GM12878 (cell line): ENCODE measurements around the gene CATSPER1. TPM values are rescaled to one million over a fixed set of nuclear protein-coding genes. Genes with fewer than 3 reads are reported as not detected.

Experiments used
- ATAC-seq: fragments of 200-7000 bp; cut with Tn5 transposase; 3 replicates; pipeline ENCODE4 v1.9.1; 2020; ENCODE audit warnings: mild to moderate bottlenecking, moderate library complexity
- BruUV-seq: library from RNA; stranded (reverse); fragments of 400-500 nt; replicated peaks from 2 replicates; lab custom pipeline; 2021; lab: Mats Ljungman, UMichigan
- CTCF ChIA-PET: fragments of 300-600 bp; sonication (Branson Sonifier 250); formaldehyde crosslinking; extraction: SDS; loops from one replicate; lab custom pipeline; 2021; ENCODE audit warnings: inconsistent platforms; lab: Yijun Ruan, JAX
- POLR2A ChIA-PET: fragments of 350-600 bp; formaldehyde crosslinking; extraction: SDS; loops from one replicate; lab custom pipeline; 2021; ENCODE audit warnings: inconsistent platforms; lab: Charles Lee
- RAD21 ChIA-PET: fragments of 300-600 bp; sonication (Branson Sonifier 250); formaldehyde crosslinking; loops from one replicate; lab custom pipeline; 2023; ENCODE audit warnings: antibody characterized with exemption; ENCODE audit not compliant: unreplicated experiment; lab: Charles Lee
- SMC1A ChIA-PET: fragments of 300-600 bp; sonication (Branson Sonifier 250); formaldehyde crosslinking; loops from one replicate; lab custom pipeline; 2023; ENCODE audit not compliant: unreplicated experiment, uncharacterized antibody; lab: Charles Lee
- DNase-seq: peaks from one replicate; pipeline ENCODE4 v3.0.0-alpha.2; 2011; ENCODE audit warnings: low read depth, low spot score
- FAIRE-seq: peaks from 3 replicates; lab custom pipeline; 2011; peaks lifted over from hg19 to GRCh38; lab: Jason Lieb, UNC
- H2AFZ ChIP-seq: 2 replicates; pipeline ENCODE4 v1.6.0; 2011; ENCODE audit warnings: low read depth, low read length, control low read depth; ENCODE audit not compliant: control insufficient read depth
- H3K27ac ChIP-seq: 2 replicates; pipeline ENCODE4 v1.5.1; 2011; ENCODE audit warnings: control low read depth; ENCODE audit not compliant: control insufficient read depth, insufficient read depth
- H3K27me3 ChIP-seq, 2 experiments: replicated peaks in 1 of 2; 2 replicates each; pipeline versions ENCODE4 v1.6.0 to v1.6.1; 2011; ENCODE audit warnings: low read length in 1 of 2; ENCODE audit not compliant: control insufficient read depth in 2 of 2, insufficient read depth in 2 of 2
- H3K36me3 ChIP-seq, 2 experiments: 2 replicates each; pipeline ENCODE4 v1.5.1; 2011; ENCODE audit warnings: low read length in 1 of 2; ENCODE audit not compliant: control insufficient read depth in 2 of 2, insufficient read depth in 2 of 2
- H3K4me1 ChIP-seq: 2 replicates; pipeline ENCODE4 v1.6.1; 2011; ENCODE audit warnings: mild to moderate bottlenecking, low read length, moderate library complexity, mixed read lengths; ENCODE audit not compliant: control insufficient read depth, insufficient read depth
- H3K4me2 ChIP-seq: 2 replicates; pipeline ENCODE4 v1.6.0; 2011; ENCODE audit warnings: control low read depth; ENCODE audit not compliant: control insufficient read depth, insufficient read depth
- H3K4me3 ChIP-seq: fragments of 200-600 bp; sonication (generic); 2 replicates; pipeline ENCODE4 v1.5.1; 2016
- H3K79me2 ChIP-seq: 2 replicates; pipeline ENCODE4 v1.6.0; 2011; ENCODE audit warnings: low read length; ENCODE audit not compliant: control insufficient read depth, insufficient read depth
- H3K9ac ChIP-seq: 2 replicates; pipeline ENCODE4 v1.8.0; 2011; ENCODE audit warnings: low read length, control low read depth, mixed read lengths; ENCODE audit not compliant: control insufficient read depth, insufficient read depth
- H3K9me3 ChIP-seq: replicated peaks from 3 replicates; pipeline ENCODE4 v1.5.1; 2011; ENCODE audit warnings: mild to moderate bottlenecking, low read length; ENCODE audit not compliant: control insufficient read depth, insufficient read depth
- H4K20me1 ChIP-seq: 2 replicates; pipeline ENCODE4 v1.6.0; 2011; ENCODE audit not compliant: control insufficient read depth, insufficient read depth
- ASH2L ChIP-seq: fragments of 300-600, 200-600 bp; sonication (generic); IDR thresholded peaks from 2 replicates; pipeline ENCODE4 v1.6.1; 2017; ENCODE audit warnings: low read depth, mild to moderate bottlenecking, borderline replicate concordance
- BACH1 ChIP-seq: fragments of 450-650 bp; IDR thresholded peaks from 2 replicates; pipeline ENCODE4 v1.6.1; 2017; ENCODE audit warnings: mild to moderate bottlenecking, borderline replicate concordance
- BRCA1 ChIP-seq: IDR thresholded peaks from 2 replicates; pipeline ENCODE4 v1.6.1; 2011; ENCODE audit warnings: low read depth, low read length, improper control_type of control experiment
- CBFB ChIP-seq: IDR thresholded peaks from 2 replicates; pipeline ENCODE4 v1.6.1; 2016; ENCODE audit warnings: antibody characterized with exemption, low read depth
- CBX5 ChIP-seq: sonication (generic); IDR thresholded peaks from 2 replicates; pipeline ENCODE4 v1.6.1; 2016; ENCODE audit warnings: low read depth, moderate library complexity, mild to moderate bottlenecking, inconsistent platforms
- CHD4 ChIP-seq: fragments of 200-600 bp; sonication (generic); IDR thresholded peaks from 2 replicates; pipeline ENCODE4 v1.6.1; 2016; ENCODE audit warnings: mild to moderate bottlenecking
- E2F8 ChIP-seq: fragments of 450-650 bp; IDR thresholded peaks from 2 replicates; pipeline ENCODE4 v1.6.1; 2018; ENCODE audit warnings: mild to moderate bottlenecking, low read depth, moderate library complexity; ENCODE audit not compliant: partially characterized antibody
- FOXK2 ChIP-seq: fragments of 450-650 bp; IDR thresholded peaks from 2 replicates; pipeline ENCODE4 v1.6.1; 2017; ENCODE audit warnings: mild to moderate bottlenecking, moderate library complexity
- FOXM1 ChIP-seq: IDR thresholded peaks from 2 replicates; pipeline ENCODE4 v1.6.1; 2012; ENCODE audit warnings: low read depth, mild to moderate bottlenecking, inconsistent platforms, low read length, moderate library complexity
- IKZF1 ChIP-seq: fragments of 450-650 bp; conservative IDR thresholded peaks from 2 replicates; pipeline ENCODE4 v1.6.1; 2017; ENCODE audit warnings: antibody characterized with exemption, mild to moderate bottlenecking
- NFXL1 ChIP-seq: fragments of 450-650 bp; IDR thresholded peaks from 2 replicates; pipeline ENCODE4 v1.6.1; 2017; ENCODE audit warnings: antibody characterized with exemption, mild to moderate bottlenecking, borderline replicate concordance
- RAD21 ChIP-seq: IDR thresholded peaks from 2 replicates; pipeline ENCODE4 v1.6.1; 2011; ENCODE audit warnings: mild to moderate bottlenecking, low read depth, low read length, moderate library complexity; ENCODE audit not compliant: insufficient read depth
- RCOR1 ChIP-seq: conservative IDR thresholded peaks from 2 replicates; pipeline ENCODE4 v1.6.1; 2012; ENCODE audit warnings: low read depth, low read length, improper control_type of control experiment
- RELA ChIP-seq: fragments of 450-650 bp; IDR thresholded peaks from 2 replicates; pipeline ENCODE4 v1.8.0; 2014; ENCODE audit warnings: borderline replicate concordance; ENCODE audit not compliant: partially characterized antibody
- SMC3 ChIP-seq: IDR thresholded peaks from 2 replicates; pipeline ENCODE4 v1.6.1; 2011; ENCODE audit warnings: low read length, improper control_type of control experiment, borderline replicate concordance
- SP1 ChIP-seq: IDR thresholded peaks from one replicate; pipeline ENCODE4 v1.6.1; 2011; ENCODE audit warnings: low read depth, low read length
- SREBF1 ChIP-seq: IDR thresholded peaks from 2 replicates; pipeline ENCODE4 v1.6.1; 2012; ENCODE audit warnings: mild to moderate bottlenecking, low read length
- SRF ChIP-seq, 2 experiments: IDR thresholded peaks; 2 replicates each; pipeline ENCODE4 v1.6.1; 2011; ENCODE audit warnings: low read depth in 2 of 2, low read length in 2 of 2, mild to moderate bottlenecking in 1 of 2, moderate library complexity in 1 of 2
- TCF3 ChIP-seq: IDR thresholded peaks from 2 replicates; pipeline ENCODE4 v1.6.1; 2012; ENCODE audit warnings: low read depth, mild to moderate bottlenecking, low read length, borderline replicate concordance; ENCODE audit not compliant: insufficient read depth
- ZNF217 ChIP-seq: fragments of 450-650 bp; IDR thresholded peaks from 2 replicates; pipeline ENCODE4 v1.6.1; 2017; ENCODE audit warnings: antibody characterized with exemption, mild to moderate bottlenecking
- WGBS: methylation state at CpG from one replicate; pipeline ENCODE4 v1.1.6; 2016; ENCODE audit warnings: low lambda C conversion rate; ENCODE audit not compliant: insufficient replicate concordance, insufficient coverage; ENCODE audit errors: missing lambda C conversion rate; 5-methylcytosine and 5-hydroxymethylcytosine counted together
- in situ Hi-C: fragments of 300-500 bp; cut with MboI; formaldehyde crosslinking; loops from 9 replicates; pipeline ENCODE4 v1.14.3; 2018; ENCODE audit warnings: mixed read lengths
- intact Hi-C: fragments of 100-400 bp; cut with micrococcal nuclease; formaldehyde crosslinking; loops from one replicate; pipeline ENCODE4 v1.14.2; 2022; ENCODE audit not compliant: unreplicated experiment
- polyA plus RNA-seq, 11 experiments: library from polyadenylated mRNA; depleted of rRNA in 4 of 11; unstranded in 6 of 11; stranded (reverse) in 5 of 11; fragments of >200 nt; fragmentation: Nextera tagmentation in 4 of 11; fragmentation: Illumina TruSeq in 1 of 11; extraction: Ambion mirVana in 4 of 11; extraction: Trizol in 1 of 11; gene quantifications; 1 replicate in 1 of 11; 2 replicates in 10 of 11; pipeline versions ENCODE4 v1.2.1 to v1.2.3, GENCODE V29; 2011 to 2016; ENCODE audit warnings: inconsistent platforms in 2 of 11, missing spikeins in 2 of 11, low read depth in 1 of 11
- total RNA-seq, 4 experiments: library from RNA; depleted of rRNA in 3 of 4; stranded (reverse); fragments of >200 nt in 3 of 4; fragmentation: Illumina TruSeq in 1 of 4; extraction: Trizol in 1 of 4; gene quantifications; 2 replicates each; pipeline versions ENCODE4 v1.2.1 to v1.2.3, GENCODE V29; 2013 to 2021
- TF ChIP-seq, protein P1 (sequence below): fragments of 450-650 bp; IDR thresholded peaks from 2 replicates; pipeline ENCODE4 v1.6.1; 2014; ENCODE audit warnings: mild to moderate bottlenecking

The CATSPER1 gene
- total and polyA plus RNA-seq, 10 of the 15 experiments (the other 5 are each of a cell fraction or from before 2014, with no cell fraction given): 0.02 to 0.05 TPM; not detected in 8

GRCh38 chr11:66045177-66045639, 18.9 kb upstream of the CATSPER1 start (continued):
- TF ChIP-seq RELA: peak; percentile 19
- TF ChIP-seq SP1: peak; percentile 42
- TF ChIP-seq TCF3: 0 out of 2 replicates have a peak, but pooled peaks have one; percentile 16
- peak; percentile 45 for TF ChIP-seq RAD21
- TF ChIP-seq CBX5: no peak
- 0 out of 2 replicates have a peak, but pooled peaks have one; percentile 44 for TF ChIP-seq RCOR1
- TF ChIP-seq FOXK2: no peak
- TF ChIP-seq SMC3: peak; percentile 62; the same call in 1 of the 2 replicates

DNA sequence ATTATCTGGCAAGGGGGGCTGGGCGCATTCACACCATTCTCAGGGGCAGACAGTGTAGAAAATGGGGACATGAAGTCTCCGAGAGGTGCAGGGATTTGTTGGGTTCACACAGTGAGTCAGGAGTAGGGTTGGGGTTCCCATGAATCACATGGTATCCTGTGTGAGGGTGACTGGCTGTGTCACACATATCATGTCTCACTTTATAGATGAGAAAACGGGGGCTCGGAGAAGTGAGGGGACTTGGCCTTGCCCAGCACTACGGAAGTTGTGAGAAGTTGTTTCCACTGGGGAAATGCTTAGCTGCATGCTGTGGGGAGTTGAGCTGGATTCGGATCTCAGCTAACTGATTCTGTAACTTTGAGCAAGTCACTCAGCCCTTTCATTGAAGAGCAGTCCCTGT, 18.5 kb upstream of the CATSPER1 start:
- ChIA-PET SMC1A (interaction anchor here (1.0 to 2.8 kb wide), 14 partner anchors 9 to 91 kb away, joined by 3 to 16 read pairs (median 6); partner anchors contain the start of gene CATSPER1), CTCF (interaction anchor here (0.6 to 5.0 kb wide), 46 partner anchors 8 to 333 kb away, joined by 3 to 71 read pairs (median 5); partner anchors contain the start of genes BANF1, CATSPER1, CCDC85B and EIF1AD), RAD21 (interaction anchor here (0.6 to 1.6 kb wide), 16 partner anchors 9 to 1685 kb away, joined by 3 to 7 read pairs (median 4); partner anchors contain the start of genes BANF1, CCDC85B, KAT5 and MUS81), POLR2A (interaction anchor here (0.6 to 1.8 kb wide), 6 partner anchors 9 to 92 kb away, joined by 3 to 6 read pairs (median 4); no protein-coding TSS in a partner anchor)
- ATAC-seq (no peak; the same call in 2 of the 3 replicates), DNase-seq (no peak), FAIRE-seq (no peak)
- Histone ChIP-seq H3K4me2 (peak overlapping the region; percentile 47; the same call in 1 of the 2 replicates), H3K36me3 (no peaks in the 10 kb centered on the region), H3K9ac (no peak overlapping the region), H3K27ac (no peak overlapping the region), H4K20me1 (no peaks in the 10 kb centered on the region), H3K9me3 (no peaks in the 10 kb centered on the region), H3K27me3 (no peaks in the 10 kb centered on the region), H2AFZ (peak overlapping the region; percentile 25), H3K4me1 (peaks cover 2% of the 10 kb centered on the region; the same call in 1 of the 2 replicates), H3K4me3 (no peak overlapping the region), H3K79me2 (no peaks in the 10 kb centered on the region)
- BruUV-seq: no TSS peak
- in situ Hi-C loops: no loop called here
- 4% methylated on average over 6 of the region's 6 CpGs for WGBS
- intact Hi-C loops: no loop called here
- TF ChIP-seq SREBF1: no peak
- TF ChIP-seq RAD21: no peak
- TF ChIP-seq BRCA1: no peak
- TF ChIP-seq NFXL1: no peak
- TF ChIP-seq E2F8: no peak
- TF ChIP-seq SRF (IDR thresholded peaks at IDR 0.05; ENCODE audit: low read depth in 2 of 2, low read length in 2 of 2): no peak
- no peak for TF ChIP-seq IKZF1
- TF ChIP-seq ZNF217: no peak
- TF ChIP-seq, protein P1, sequence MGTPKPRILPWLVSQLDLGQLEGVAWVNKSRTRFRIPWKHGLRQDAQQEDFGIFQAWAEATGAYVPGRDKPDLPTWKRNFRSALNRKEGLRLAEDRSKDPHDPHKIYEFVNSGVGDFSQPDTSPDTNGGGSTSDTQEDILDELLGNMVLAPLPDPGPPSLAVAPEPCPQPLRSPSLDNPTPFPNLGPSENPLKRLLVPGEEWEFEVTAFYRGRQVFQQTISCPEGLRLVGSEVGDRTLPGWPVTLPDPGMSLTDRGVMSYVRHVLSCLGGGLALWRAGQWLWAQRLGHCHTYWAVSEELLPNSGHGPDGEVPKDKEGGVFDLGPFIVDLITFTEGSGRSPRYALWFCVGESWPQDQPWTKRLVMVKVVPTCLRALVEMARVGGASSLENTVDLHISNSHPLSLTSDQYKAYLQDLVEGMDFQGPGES: no peak
- TF ChIP-seq BACH1: no peak
- no peak for TF ChIP-seq FOXM1
- TF ChIP-seq ASH2L: no peak
- no peak for TF ChIP-seq CHD4
- no peak for TF ChIP-seq CBFB
